ENCODE data around the gene SELE.

GRCh38 chr1:169712309-169712631 is 21.6 kb downstream of the SELE start:
- TF ChIP-seq CTCF (IDR thresholded peaks at IDR 0.05): no peak
- no peak for TF ChIP-seq POLR2A (IDR thresholded peaks at IDR 0.05; ENCODE audit: low read depth)
- no peak for TF ChIP-seq EP300 (IDR thresholded peaks at IDR 0.05)
- TF ChIP-seq POLR2AphosphoS5 (IDR thresholded peaks at IDR 0.05): no peak

All from esophagus muscularis mucosa (tissue), 4 donors.